HepG2 (cell line): ENCODE measurements around the gene SHISA9. TPM values are rescaled to one million over a fixed set of nuclear protein-coding genes. Genes with fewer than 3 reads are reported as not detected.
A peak's percentile ranks its signal among the peaks of the same experiment; 100 is the strongest.

ENCODE experiments used
- FLYWCH1 ChIP-seq: sonication (generic); formaldehyde crosslinking; IDR thresholded peaks from 2 replicates; pipeline ENCODE4 v1.8.1; 2023; ENCODE audit warnings: mild to moderate bottlenecking, missing genetic modification reagents
- GATAD1 ChIP-seq: IDR thresholded peaks from 2 replicates; pipeline ENCODE4 v1.6.1; 2016; ENCODE audit warnings: missing genetic modification reagents, missing compliant biosample characterization
- HMGXB4 ChIP-seq, 2 experiments: sonication (generic) in 1 of 2; formaldehyde crosslinking in 1 of 2; IDR thresholded peaks; 2 replicates each; pipeline versions ENCODE4 v1.4.0 to v1.6.1; 2018 to 2020; ENCODE audit warnings: missing genetic modification reagents in 2 of 2, borderline replicate concordance in 1 of 2, low read depth in 1 of 2, mild to moderate bottlenecking in 1 of 2, missing biosample characterization in 1 of 2
- MAZ ChIP-seq, 2 experiments: sonication (generic) in 1 of 2; formaldehyde crosslinking in 1 of 2; IDR thresholded peaks; 2 replicates each; pipeline versions ENCODE4 v1.5.0 to v1.6.1; 2012 to 2020; ENCODE audit warnings: low read depth in 2 of 2, mild to moderate bottlenecking in 2 of 2, borderline replicate concordance in 1 of 2, improper control_type of control experiment in 1 of 2, low read length in 1 of 2, missing genetic modification reagents in 1 of 2, moderate library complexity in 1 of 2
- NFE2L2 ChIP-seq: fragments of 150-350 bp; IDR thresholded peaks from 2 replicates; pipeline ENCODE4 v1.6.1; 2014; ENCODE audit warnings: low read length
- NFKB2 ChIP-seq: sonication (generic); formaldehyde crosslinking; IDR thresholded peaks from 2 replicates; pipeline ENCODE4 v1.4.0; 2020; ENCODE audit warnings: missing genetic modification reagents, borderline replicate concordance
- PAF1 ChIP-seq: IDR thresholded peaks from 2 replicates; pipeline ENCODE4 v1.6.1; 2016; ENCODE audit warnings: missing genetic modification reagents, missing compliant biosample characterization
- POGK ChIP-seq: sonication (generic); formaldehyde crosslinking; conservative IDR thresholded peaks from 2 replicates; pipeline ENCODE4 v1.8.0; 2022; ENCODE audit warnings: mild to moderate bottlenecking, moderate library complexity, missing genetic modification reagents
- RARG ChIP-seq: sonication (generic); formaldehyde crosslinking; IDR thresholded peaks from 2 replicates; pipeline ENCODE4 v1.4.0; 2020; ENCODE audit warnings: low read depth, mild to moderate bottlenecking, missing genetic modification reagents
- SAFB2 ChIP-seq: sonication (generic); formaldehyde crosslinking; IDR thresholded peaks from 2 replicates; pipeline ENCODE4 v1.5.1; 2020; ENCODE audit warnings: missing genetic modification reagents, low read depth, mild to moderate bottlenecking, borderline replicate concordance
- ZBTB34 ChIP-seq: sonication (generic); formaldehyde crosslinking; IDR thresholded peaks from 2 replicates; pipeline ENCODE4 v1.8.0; 2022; ENCODE audit warnings: mild to moderate bottlenecking, missing genetic modification reagents
- ZNF335 ChIP-seq: sonication (generic); formaldehyde crosslinking; IDR thresholded peaks from 2 replicates; pipeline ENCODE4 v1.4.0; 2020; ENCODE audit warnings: missing genetic modification reagents
- ZNF382 ChIP-seq: sonication (generic); formaldehyde crosslinking; IDR thresholded peaks from 2 replicates; pipeline ENCODE4 v1.5.0; 2020; ENCODE audit warnings: missing genetic modification reagents, mild to moderate bottlenecking, borderline replicate concordance
- ZNF451 ChIP-seq: sonication (generic); formaldehyde crosslinking; IDR thresholded peaks from 2 replicates; pipeline ENCODE4 v1.5.0; 2020; ENCODE audit warnings: mild to moderate bottlenecking, missing genetic modification reagents
- polyA plus RNA-seq, 8 experiments: library from polyadenylated mRNA; depleted of rRNA in 3 of 8; stranded (reverse) in 7 of 8; unstranded in 1 of 8; fragments of >200 nt; fragmentation: Illumina TruSeq in 4 of 8; extraction: Trizol in 4 of 8; gene quantifications; 2 replicates each; pipeline versions ENCODE4 v1.2.1 to v1.2.3, GENCODE V29; 2011 to 2016; ENCODE audit warnings: low read depth in 4 of 8, missing spikeins in 1 of 8, mixed read lengths in 1 of 8; ENCODE audit not compliant: insufficient read depth in 1 of 8
- total RNA-seq, 5 experiments: library from RNA; depleted of rRNA; stranded (reverse); fragments of >200 nt; fragmentation: Illumina TruSeq; extraction: Trizol; gene quantifications; 2 replicates each; pipeline ENCODE4 v1.2.3, GENCODE V29; 2016; ENCODE audit warnings: low read depth in 1 of 5
- TF ChIP-seq, protein P1 (sequence below): sonication (generic); formaldehyde crosslinking; IDR thresholded peaks from 2 replicates; pipeline ENCODE4 v1.5.0; 2020; ENCODE audit warnings: mild to moderate bottlenecking, missing genetic modification reagents
- TF ChIP-seq, protein P2 (sequence below): IDR thresholded peaks from 2 replicates; pipeline ENCODE4 v1.6.1; 2016; ENCODE audit warnings: missing compliant biosample characterization, missing genetic modification reagents, borderline replicate concordance
- TF ChIP-seq, protein P3 (sequence below): sonication (generic); formaldehyde crosslinking; IDR thresholded peaks from 2 replicates; pipeline ENCODE4 v1.5.0; 2020; ENCODE audit warnings: mild to moderate bottlenecking, missing genetic modification reagents, moderate library complexity

SHISA9 gene
- total and polyA plus RNA-seq, 2 of the 13 experiments (the other 11 are each of a cell fraction or from before 2014, with no cell fraction given), result 0.01 TPM; not detected in 1

DNA sequence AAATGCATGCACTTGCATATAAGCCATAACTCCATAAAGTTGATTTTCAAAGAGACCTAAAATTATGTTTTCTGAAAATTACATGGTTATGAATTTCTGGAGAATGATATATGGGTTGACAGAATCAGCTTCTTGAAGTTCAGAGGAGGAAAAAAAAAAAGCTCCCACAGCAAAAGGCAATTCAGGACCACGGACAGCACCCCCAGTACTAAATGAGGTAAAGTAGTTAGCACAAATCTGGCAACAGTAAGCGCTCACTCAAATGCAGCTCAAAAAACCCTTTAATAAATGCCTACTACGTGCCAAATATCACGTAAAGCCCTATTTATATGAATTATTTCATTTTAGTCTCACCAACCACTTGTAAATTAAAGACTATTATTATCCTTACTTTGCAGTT, 135.2 kb downstream of the SHISA9 start (continued):
- TF ChIP-seq MAZ (IDR thresholded peaks at IDR 0.05; ENCODE audit: borderline replicate concordance, low read depth, low read length), result no peak
- TF ChIP-seq MAZ (CRISPR knock-in tag; IDR thresholded peaks at IDR 0.05; ENCODE audit: low read depth), result no peak
- TF ChIP-seq, protein P1, sequence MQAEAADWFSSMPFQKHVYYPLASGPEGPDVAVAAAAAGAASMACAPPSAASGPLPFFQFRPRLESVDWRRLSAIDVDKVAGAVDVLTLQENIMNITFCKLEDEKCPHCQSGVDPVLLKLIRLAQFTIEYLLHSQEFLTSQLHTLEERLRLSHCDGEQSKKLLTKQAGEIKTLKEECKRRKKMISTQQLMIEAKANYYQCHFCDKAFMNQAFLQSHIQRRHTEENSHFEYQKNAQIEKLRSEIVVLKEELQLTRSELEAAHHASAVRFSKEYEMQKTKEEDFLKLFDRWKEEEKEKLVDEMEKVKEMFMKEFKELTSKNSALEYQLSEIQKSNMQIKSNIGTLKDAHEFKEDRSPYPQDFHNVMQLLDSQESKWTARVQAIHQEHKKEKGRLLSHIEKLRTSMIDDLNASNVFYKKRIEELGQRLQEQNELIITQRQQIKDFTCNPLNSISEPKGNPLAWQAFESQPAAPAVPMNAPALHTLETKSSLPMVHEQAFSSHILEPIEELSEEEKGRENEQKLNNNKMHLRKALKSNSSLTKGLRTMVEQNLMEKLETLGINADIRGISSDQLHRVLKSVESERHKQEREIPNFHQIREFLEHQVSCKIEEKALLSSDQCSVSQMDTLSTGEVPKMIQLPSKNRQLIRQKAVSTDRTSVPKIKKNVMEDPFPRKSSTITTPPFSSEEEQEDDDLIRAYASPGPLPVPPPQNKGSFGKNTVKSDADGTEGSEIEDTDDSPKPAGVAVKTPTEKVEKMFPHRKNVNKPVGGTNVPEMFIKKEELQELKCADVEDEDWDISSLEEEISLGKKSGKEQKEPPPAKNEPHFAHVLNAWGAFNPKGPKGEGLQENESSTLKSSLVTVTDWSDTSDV, result no peak
- no peak for TF ChIP-seq POGK
- no peak for TF ChIP-seq NFKB2
- TF ChIP-seq PAF1 (CRISPR knock-in tag), result no peak
- no peak for TF ChIP-seq FLYWCH1 (CRISPR knock-in tag)
- TF ChIP-seq HMGXB4 (CRISPR knock-in tag; IDR thresholded peaks at IDR 0.05; ENCODE audit: borderline replicate concordance in 1 of 2, low read depth in 1 of 2), result no peak
- 0 out of 2 replicates have a peak, but pooled peaks have one; percentile 44 for TF ChIP-seq GATAD1
- TF ChIP-seq ZNF382, result no peak
- no peak for TF ChIP-seq NFE2L2
- no peak for TF ChIP-seq ZNF451 (CRISPR knock-in tag)
- TF ChIP-seq, protein P2, sequence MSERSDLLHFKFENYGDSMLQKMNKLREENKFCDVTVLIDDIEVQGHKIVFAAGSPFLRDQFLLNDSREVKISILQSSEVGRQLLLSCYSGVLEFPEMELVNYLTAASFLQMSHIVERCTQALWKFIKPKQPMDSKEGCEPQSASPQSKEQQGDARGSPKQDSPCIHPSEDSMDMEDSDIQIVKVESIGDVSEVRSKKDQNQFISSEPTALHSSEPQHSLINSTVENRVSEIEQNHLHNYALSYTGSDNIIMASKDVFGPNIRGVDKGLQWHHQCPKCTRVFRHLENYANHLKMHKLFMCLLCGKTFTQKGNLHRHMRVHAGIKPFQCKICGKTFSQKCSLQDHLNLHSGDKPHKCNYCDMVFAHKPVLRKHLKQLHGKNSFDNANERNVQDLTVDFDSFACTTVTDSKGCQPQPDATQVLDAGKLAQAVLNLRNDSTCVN, result 0 out of 2 replicates have a peak, but pooled peaks have one; percentile 32
- TF ChIP-seq, protein P3, sequence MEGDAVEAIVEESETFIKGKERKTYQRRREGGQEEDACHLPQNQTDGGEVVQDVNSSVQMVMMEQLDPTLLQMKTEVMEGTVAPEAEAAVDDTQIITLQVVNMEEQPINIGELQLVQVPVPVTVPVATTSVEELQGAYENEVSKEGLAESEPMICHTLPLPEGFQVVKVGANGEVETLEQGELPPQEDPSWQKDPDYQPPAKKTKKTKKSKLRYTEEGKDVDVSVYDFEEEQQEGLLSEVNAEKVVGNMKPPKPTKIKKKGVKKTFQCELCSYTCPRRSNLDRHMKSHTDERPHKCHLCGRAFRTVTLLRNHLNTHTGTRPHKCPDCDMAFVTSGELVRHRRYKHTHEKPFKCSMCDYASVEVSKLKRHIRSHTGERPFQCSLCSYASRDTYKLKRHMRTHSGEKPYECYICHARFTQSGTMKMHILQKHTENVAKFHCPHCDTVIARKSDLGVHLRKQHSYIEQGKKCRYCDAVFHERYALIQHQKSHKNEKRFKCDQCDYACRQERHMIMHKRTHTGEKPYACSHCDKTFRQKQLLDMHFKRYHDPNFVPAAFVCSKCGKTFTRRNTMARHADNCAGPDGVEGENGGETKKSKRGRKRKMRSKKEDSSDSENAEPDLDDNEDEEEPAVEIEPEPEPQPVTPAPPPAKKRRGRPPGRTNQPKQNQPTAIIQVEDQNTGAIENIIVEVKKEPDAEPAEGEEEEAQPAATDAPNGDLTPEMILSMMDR, result no peak
- TF ChIP-seq ZBTB34 (CRISPR knock-in tag), result no peak
- 0 out of 2 replicates have a peak, but pooled peaks have one; percentile 43 for TF ChIP-seq ZNF335 (CRISPR knock-in tag)
- no peak for TF ChIP-seq RARG
- no peak for TF ChIP-seq SAFB2 (CRISPR knock-in tag)
